Middle frontal gyrus (tissue), 1 donor: ENCODE results near the gene MYBPC3.

Source experiments
- DNase-seq: peaks from one replicate; pipeline ENCODE4 v3.0.0-alpha.2; 2015; ENCODE audit warnings: low spot score; ENCODE audit errors: extremely low spot score

Gene MYBPC3

DNA sequence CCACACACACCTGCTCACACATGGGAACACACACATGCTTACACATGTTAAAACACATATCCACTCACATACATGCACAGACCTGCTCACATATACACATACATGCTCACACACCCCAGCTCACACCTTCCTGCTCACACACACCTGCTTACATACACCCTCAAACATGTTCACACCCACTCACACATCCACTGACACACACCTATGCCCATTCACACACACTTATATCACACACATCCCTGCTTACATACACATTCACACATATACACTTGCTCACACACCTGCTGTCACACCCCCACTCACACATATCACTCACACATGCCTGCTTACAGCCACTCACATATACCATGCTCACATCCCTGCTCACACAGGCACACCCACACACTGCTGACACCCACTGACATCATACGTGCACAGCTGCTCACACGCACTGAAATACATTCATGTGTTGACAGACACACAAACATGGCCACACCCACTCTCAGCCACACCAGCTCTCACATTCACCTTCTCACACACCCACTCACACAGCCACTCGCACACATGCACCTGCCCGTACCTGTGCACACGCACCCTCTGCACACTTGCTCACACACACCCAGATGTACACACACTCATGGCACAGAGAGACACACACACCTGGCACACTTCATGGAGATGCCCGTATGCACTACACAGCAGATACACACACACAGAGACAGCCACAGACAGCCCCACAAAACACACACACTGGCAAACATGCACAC, 5.7 kb upstream of the MYBPC3 start:
- no peak for DNase-seq

DNA sequence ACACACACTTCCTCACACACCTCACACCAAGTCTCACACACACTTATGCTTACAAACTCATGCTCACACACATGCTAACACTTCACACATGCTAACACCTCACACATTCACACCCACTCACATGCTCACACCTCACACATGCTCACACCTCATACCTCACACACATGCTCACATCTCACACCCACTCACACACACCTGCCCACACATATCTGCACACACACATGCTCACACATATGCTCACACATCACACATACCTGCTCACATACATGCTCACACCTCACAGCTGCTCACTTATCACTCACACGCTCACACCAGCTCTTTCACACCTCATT, 4.5 kb upstream of the MYBPC3 start:
- DNase-seq, result no peak

DNA sequence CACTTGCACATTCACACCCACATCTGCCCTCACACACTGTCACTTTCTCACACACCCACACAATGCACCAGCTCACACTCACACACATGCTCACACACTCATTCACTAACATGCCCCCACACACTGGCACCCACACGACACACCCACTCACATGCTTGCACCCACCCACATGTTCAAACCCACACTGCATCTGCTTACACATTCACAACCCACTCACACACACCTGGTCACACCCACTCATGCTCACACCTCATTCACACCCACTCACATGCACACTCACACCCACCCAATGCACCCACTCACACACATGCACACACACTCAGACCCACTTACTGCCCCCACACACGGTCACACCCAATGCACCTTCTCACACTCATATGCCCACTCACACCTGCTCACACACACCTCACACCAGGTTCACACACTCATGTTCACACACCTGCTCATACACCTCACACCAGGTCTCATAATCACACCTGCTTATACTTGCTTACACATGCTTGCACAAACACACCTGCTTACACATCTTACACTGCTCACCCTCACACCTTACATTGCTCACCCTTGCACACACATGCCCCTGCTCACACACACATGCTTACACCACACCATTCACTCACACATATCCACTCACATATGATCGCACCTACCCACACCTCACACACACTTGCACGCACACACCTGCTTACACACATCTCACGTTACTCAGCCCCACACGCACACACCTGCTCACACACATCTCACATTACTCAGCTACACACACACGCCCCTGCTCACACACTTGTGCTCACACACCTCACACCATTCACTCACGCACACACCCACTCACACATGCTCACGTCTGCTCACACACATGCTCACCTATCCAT, 3.9 kb upstream of the MYBPC3 start:
- no peak for DNase-seq

DNA sequence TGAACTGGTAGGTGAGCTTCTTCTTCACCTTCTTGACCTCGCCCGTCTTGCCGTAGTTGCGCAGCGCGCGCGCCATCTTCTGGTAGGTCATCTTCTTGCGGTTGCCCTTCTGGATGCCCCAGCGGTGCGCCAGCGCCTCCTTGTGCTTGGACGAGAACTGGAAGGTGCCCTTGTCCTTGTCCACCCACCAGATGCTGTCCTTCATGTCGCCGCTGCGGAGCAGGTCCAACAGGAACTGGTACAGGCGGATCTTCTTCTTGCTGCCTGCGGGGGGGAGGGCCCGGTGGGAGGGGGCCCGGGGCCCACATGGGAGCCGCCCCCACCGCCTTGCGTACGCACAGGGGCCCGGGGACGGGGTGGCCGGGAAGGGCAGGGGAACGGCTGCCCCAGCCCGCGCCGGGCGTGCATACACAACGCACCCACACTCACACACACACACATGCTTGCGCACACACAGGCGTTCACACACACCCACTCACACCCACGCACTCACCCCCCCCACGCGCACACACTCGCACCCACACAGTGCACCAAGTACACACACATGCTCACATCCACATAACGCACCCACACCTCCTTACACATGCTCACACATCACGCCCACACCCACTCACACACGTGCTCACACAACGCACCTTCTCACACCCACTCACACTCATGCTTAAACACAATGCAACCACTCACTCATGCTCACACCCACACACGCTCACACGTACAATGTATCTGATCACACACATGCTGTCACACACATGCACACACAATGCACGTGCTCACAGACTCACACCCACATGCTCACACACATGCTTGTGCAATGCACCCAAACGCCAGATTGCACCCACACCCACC, 3.0 kb upstream of the MYBPC3 start:
- peak; percentile 55 for DNase-seq

DNA sequence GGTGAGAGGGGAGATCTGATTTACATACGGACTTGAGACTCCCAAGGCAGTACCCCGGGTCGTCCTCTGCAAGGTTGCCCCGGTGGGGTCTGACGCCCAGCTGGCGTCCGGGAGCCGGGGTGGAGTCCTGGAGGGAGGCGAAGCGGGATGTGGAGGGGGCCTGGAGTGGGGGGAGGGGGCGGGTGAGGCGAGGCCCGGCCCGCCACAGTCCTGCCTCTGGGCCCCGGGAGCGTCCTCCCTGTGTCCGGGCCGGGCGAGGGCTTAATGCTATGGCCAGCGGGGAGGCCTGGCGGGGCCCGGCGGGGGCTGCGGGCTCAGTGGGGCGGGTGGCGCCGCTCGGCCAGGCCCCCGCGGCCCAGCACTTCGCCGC, 2.4 kb upstream of the MYBPC3 start:
- DNase-seq, result no peak

DNA sequence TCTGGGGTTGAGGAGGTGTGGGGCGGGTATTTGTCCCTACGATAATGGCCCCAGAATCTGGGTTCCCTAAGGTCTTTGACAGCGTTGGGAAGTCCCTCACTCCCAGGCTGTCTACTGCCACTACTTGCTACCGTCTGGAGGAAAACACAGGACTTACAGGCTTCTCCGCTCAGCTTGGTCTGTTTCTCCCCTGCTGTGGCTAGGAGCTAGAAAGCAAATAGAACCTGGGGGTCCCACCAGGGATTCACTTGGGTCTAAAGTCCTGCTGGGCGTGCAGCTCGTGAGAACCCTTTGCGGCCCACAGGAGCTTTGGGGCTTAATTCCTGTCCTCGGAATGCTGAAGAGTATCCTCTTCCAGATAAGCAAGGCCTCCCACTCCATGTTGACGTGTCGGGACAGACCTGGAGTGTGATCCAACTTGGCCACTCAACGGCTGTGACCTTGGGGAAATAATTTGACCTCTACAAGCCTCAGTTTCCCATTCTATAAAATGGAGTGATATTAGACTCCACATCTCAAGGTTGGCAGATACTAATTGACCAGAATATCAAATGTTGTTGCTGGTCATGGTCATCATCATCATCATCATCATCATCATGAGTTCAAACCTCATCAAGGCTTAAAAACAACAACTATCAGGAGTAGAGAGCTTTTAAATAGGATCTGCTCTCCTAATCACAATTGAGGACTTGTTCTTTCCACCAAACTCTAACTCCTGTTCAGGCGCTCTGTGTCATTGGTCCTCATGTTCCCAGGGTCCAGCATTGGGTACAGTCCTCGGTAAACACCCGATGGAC, 1.7 kb upstream of the MYBPC3 start:
- DNase-seq, result no peak

DNA sequence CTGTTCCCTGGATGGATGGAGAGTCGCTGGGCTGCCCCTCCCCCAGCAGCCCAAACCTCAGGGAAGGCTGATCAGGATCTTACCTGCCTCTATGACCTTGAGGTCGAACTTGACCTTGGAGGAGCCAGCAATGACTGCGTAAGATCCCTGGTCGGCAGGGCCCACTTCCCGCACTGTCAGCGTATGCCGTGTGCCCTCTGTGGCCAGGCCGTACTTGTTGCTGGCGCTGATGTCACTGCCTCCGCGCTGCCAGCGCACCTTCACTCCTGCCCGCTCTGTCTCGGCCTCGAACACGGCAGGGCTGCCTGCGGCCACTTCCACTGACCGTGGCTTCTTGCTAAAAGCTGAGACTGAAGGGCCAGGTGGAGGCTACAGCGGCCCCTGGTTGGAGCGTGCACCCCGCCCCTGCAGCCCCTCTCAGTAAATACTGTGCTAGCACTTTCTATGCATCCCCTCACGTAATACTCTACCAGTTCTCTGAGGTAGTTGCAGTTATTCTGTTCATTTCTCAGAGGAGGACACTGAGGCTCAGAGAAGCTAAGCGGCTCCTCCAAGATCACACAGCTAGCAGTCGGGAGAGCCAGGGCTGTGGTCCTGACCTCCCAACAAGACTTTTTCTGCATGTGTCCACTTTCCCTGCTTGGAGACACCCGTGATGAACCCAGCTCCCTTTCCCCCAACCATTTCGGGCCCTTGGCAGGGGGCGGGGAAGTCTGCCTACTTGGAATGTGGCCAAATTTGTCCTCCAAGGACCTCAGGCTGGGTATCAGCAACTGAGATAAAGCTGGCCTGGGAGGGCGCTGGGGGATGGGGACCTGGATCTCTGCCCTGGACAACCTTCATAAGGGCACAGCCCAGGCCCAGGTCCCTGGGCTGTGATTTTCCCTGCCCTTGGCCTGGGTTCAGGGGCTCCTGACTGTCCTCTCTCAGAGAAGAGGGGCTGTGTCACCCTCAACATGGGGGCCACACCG, 1.1 kb downstream of the MYBPC3 start:
- no peak for DNase-seq

DNA sequence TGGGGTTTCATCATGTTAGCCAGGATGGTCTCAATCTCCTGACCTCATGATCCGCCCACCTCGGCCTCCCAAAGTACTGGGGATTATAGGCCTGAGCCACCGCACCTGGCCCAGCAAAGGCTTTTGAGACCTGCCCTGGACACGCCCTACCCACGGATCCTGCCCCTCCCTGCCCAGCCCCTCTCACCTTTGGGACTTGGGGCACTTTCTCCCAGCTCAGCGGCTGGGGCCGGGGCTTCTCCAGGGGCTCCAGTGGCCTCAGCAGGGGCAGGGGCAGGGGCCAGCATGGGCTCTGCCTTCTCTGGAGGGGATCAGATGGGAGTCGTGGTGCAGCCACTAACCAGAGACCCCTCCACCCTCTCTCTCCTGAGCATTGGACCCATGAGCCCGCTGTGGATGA, 2.2 kb downstream of the MYBPC3 start:
- DNase-seq, result no peak

DNA sequence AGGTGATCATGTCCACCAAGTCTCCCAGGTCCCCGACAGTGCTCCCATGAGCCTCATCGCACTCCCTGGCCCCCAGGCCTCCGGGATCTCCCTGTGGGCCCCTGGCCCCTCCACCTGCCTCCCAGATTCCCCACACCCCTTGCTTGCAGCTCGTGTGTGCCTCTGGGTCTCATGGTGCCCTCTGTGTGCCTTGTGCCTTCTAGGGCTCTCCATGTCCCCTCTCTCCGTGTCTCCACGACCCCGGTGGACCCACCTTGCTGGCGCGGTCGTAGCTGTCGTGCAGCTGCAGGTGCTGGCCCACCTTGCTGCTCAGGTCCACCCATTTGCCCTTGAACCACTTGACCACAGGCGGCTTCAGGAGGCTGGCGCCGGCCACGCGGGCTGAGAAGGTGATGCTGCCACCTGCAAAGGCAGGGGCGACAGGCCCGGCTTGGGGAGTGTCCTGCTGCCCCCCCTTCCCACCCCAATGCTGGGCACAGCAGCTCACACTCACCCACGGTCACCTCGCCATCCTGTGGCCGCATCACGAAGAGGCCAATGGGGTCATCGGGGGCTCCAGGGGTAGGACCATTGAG, 2.9 kb downstream of the MYBPC3 start:
- no peak for DNase-seq

DNA sequence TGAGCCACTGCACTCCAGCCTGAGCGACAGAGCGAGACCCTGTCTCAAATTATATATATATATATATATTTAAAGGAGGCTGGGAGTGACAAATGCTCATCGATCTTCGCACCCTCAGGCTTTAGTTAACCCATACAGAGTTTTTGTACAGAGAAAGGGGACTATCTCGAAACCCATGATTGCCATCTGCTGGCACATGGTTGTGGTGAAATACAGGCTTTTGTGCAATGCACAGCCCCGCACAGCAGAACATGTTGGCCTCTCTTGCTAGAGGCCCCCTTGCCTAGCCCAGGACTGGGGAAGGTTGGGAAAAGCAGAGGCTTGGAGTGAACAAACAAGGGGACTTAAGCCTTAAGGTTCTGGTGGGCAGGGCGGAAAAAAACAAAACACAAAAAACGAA, 3.6 kb downstream of the MYBPC3 start:
- no peak for DNase-seq

DNA sequence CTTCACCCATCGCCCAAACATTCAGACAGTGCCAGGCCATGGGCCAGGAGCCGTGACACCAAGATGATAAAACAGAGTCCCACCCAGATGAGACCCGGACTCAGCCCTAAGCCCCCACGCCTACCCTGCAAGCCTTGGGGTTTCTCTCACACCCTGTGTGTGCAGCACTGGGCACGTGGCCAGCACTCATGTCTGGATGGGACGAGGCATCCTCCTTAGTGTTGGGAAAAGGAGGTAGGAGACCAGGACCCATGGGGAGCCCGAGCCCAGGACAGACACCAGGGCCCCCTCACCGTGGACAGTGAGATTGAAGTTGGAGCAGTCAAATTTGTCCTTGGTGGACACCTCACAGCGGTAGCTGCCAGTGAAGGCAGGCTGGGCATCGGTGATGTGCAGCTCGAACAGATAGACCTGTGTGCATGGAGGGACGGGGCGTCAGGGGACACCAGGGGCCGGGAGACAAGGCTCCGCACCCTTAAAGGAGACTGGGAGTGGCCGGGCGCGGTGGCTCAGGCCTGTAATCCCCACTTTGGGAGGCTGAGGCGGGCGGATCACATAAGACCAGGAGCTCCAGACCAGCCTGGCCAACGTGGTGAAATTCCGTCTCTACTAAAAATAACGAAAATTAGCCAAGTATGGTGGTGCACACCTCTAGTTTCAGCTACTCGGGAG, 4.2 kb downstream of the MYBPC3 start:
- no peak for DNase-seq

DNA sequence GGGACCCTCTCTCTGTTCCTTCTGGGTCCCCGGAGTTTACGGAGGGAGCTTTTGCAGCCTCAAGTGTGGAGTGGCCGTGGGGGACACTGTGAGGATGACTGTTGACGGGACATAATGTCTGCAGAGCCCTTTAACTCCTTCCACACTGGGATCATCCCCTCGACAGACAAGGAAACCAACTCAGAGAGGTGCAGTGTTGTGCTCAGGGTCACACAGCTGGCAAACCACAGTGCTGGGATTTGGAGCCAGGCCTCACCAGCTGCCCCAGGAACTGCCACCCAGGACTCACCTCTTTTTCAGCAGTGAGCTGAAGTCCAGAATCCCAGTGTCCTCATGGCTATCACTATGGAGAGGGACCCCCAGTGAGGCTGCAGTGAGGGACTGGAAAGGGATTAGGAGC, 5.4 kb downstream of the MYBPC3 start:
- DNase-seq, result no peak

DNA sequence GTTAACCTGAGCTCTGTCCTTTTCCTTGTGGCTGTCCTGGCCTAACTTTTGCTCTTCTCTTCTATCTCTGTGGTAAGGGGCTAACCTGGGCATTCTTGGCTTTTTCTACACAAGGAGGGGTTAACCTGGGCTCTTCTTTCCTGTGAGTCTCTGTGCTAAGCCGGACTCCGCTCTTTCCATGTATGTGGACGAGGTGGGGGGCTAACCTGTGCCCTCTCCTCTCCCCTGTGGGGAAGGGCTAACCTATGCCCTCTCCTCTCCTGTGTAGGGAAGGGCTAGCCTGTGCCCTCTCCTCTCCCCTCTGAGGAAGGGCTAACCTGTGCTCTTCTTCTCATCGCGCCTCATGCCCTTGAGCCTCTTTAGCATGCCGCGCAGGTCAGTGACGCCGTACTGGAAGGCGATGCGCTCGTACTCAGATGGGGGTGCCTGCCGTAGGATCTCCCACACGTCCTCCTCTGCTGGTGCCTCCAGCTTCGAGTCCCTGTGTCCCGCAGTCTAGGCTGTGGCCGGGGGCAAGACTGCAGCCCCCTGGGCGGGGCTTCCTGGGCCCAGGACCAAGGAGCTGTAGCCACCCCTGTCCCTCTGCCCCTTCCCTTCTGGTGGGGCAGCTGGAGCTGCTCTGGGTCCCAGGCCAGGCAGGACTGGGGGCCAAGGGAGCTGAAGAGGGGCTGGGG, 6.5 kb downstream of the MYBPC3 start:
- DNase-seq, result no peak

DNA sequence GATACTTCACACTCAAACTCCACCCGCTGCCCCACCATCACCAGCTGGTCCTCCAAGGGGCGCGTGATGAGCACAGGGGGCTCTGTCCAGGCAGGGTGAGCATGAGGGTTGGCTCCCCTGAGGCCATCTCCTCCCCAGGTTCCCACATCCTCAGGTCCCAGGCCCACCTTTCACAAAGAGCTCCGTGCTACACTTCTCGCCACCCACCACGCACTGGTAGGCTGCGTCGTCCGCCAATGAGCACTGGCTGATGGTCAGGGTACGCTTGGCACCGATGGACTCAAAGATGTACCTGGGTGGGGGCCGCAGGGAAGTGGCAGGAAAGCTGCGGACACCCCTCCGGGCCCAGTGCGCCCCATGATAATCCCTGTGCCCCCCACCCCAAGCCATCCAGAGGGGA, 9.6 kb downstream of the MYBPC3 start:
- DNase-seq, result no peak

DNA sequence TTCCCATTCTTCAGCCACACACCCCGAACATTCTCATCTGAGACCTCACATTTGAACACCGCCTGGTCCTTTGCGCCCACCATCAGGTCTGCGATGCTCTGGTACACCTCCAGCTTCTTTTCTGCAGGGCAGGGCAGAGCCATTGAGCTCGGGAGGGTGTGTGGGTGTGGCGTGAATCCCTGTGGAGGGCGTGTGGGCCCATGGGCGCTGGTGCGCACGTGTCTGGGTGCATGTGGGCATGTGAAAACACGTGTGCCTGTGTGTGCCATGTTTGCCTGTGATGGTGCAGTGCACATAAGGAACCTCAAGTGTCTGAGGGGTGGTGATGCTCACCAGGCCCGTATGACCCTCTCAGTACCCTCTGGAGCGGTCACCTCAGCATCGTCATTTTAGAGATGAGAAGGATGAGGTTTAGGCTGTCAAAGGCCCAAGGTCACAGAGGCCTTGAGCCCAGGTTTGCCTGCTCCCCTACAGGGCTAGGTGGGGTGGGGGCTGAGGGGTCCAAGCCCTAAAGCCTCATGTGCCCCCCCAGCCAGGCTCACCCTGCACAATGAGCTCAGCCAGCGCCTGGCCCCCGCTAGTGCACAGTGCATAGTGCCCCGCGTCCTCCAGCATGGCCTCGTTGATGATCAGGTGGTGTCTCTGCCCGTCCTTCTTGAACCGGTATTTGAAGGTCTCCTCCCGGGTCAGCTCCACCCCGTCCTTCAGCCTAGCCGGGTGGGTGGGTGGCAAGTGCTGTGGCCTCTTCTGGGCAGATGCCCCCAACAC, 10.3 kb downstream of the MYBPC3 start:
- no peak for DNase-seq

DNA sequence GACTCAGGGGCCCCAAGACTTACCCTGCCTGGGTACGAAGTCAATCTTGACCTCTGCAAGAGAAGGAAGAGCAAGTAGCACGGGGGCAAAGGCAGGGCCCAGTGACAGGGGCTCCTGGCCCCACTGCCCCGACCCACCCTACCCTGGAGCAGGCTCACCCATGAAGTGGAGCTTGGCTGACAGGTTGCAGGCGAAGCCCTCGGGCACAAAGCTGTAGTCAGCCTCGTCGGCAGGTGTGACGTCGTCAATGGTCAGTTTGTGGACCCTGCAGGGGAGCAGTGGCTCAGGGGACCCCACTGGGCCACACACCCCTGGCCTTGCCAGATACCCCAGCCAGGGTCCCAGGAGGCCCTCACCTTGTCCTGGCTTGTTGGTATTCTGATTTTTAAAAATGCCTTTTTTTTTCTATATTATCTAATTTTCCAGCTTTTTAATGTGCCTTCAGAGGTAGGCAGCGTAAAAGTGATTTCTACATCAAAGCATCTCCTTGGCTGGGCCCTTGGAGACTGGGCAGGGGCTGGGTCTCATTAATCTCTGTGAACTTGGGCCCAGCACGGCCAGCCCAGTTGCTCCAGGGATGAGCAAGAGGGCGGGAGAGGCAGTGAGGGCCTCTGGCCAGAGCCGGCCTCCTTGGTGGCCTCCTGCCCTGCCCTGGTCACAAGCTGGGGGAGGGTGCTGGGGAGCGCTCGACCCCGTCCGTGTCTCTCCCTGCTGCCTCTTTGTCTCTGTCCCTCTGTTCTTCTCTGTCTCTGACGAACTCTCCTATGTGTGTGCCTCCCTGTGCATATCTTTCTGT, 11.3 kb downstream of the MYBPC3 start:
- DNase-seq, result no peak

DNA sequence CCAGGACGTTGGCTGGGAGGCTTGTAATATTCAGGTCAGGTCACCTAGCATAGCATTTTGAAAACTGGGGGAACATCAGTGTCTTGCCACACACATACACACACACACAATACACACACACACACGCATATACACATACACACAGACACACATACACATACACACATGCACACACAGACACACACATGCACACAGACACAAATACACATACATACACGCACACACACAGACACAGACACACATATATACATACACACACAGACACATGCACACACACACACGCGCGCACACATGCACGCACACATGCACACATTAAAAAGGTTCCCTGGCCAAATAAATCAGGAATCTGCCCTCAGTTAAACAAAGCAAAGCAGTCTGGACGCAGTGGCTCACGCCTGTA, 12.5 kb downstream of the MYBPC3 start:
- no peak for DNase-seq
